Activated CD4-positive, alpha-beta T cell treated with anti-CD3 and anti-CD28 coated beads, Interleukin-2, amount 50 U/mL, for 16 hours (primary cell): ENCODE results near the gene PECR.

ENCODE experiments used
- DNase-seq: peaks from one replicate; pipeline ENCODE4 v3.0.0-alpha.2; 2020

Gene PECR

DNA sequence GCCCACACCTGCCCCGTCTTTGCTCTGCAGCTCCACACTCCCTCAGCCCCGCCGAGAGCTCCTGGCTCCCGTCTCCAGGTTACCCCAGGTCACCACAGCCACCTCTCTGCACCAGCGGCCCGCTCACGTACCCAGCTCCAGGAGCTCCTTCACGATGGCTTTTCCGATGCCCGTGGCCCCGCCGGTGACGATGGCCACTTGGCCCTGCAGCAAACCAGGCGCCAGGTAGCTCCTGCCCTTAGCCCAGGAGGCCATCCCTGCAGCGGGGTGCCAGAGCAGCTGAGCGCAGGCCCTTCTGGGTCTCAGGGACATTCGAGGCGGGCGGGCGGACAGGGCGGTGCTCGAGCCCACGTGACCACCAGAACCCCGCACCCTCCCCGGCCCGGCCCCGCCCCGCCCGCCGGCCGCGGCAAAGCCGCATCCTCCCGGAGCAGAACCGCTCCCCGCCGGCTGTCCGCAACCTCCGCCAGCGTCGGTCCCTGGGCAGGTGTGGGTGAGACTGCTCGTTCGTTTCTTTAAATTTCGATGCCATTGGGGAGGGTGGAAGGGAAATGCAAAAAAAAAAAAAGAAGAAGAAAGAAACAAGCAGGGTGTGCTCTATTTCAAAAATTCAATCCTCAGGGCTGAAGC is at the start of gene PECR, which contains the start of gene TMEM169:
Gene PECR (minus strand): TSS at position 323 of the 630 bp plus-strand sequence. CDS start 68 bp downstream, at position 255.
Gene TMEM169 (plus strand): TSS at position 433 of the 630 bp plus-strand sequence. CDS start 14,045 bp downstream, outside the sequence.
- peak; percentile 77 for DNase-seq

DNA sequence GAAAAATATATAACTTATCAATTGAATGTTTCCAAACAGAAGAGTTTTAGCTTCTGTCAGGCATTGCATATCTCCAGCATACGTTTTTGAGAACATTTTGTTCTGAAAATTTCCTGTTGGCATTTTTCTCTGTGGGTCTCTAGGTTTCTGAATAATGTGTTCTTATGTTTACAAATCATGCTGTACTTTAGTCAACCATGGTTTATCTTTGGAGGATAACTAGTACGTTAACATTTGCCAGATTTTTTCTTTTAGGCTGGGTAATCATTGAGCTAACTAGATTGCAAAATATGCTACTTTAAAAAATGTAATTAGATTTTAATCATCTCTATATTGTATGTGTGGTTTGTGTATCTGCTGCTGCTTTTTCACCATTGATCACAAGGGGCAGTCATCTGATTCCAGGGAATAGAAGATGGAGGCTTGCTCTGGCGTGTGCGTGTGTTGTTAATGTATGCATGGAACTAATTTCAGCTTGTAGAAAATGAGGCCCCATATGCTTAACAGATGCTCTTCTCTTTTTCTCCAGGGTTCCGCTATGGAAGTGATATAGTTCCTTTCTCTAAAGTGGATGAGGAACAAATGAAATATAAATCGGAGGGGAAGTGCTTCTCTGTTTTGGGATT is 48.9 kb upstream of the PECR start:
- no peak for DNase-seq

DNA sequence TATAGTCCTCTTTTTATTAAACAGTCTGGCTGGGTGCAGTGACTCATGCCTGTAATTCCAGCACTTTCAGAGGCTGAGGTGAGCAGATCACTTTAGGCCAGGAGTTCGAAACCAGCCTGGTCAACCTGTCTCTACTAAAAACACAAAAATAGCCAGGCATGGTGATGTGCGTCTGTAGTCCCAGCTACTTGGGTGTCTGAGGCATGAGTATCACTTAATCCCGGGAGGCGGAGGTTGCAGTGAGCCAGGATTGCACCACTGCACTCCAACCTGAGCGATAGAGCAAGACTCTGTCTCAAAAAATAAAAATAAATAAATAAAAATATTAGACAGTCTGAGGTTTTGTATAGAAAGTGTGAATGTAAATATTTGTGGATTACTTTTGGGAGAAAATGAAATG is 45.3 kb upstream of the PECR start:
- no peak for DNase-seq

DNA sequence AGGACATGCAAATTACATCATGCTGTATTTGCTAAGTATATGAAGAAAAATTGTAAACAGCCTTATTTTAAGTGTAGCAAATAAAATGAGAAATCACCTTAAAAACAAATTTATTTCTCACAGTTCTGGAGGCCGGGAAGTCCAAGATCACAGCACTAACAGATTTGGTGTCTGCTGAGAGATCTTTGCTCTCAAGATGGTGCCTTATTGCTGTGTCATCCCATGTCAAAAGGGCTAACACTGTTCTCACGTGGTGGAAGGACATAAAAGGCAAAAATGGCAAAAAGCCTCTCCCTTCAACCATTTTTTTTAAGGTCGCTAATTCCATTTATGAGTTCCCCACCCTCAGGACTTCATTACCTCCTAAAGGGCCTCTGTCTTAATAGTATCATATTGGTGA is 39.6 kb upstream of the PECR start:
- no peak for DNase-seq

DNA sequence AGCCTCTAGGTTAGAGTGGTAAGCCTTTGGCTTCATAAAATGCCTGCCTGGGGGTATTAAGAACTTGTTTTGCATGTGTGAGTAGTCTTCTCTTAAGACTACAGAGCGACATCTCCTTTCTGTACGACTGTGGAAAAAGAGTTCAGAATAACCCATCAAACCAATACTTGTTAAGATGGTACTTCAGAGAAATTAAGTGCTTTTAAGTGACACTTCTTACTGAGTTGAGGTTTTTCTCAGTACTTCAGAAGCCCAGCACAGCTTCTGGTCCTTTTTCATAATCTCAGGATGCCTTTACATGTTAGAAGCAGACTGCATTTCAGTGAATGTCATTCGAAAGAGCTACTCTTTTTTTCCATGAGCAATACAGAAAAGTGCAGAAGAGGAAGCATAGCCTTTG is 38.4 kb upstream of the PECR start:
- peak; percentile 67 for DNase-seq

DNA sequence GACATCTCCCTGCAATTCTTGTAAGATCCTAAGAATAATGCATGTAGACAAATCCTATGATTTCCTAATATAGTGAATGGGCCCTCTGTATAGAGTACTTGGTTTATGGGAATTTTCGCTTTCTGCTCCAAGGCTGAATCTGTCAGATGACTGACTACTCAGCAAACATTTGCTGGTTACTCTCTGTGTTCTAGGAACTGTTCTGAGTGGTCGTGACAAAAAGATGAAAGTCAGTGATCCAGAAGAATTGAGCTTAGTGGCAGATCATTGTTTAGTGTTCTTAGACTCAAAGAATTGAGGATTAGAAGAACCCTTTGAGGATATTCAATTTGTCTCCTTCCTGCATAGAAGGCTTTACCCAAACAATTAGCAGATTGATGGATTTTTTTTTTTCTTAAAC is 37.5 kb upstream of the PECR start:
- no peak for DNase-seq

DNA sequence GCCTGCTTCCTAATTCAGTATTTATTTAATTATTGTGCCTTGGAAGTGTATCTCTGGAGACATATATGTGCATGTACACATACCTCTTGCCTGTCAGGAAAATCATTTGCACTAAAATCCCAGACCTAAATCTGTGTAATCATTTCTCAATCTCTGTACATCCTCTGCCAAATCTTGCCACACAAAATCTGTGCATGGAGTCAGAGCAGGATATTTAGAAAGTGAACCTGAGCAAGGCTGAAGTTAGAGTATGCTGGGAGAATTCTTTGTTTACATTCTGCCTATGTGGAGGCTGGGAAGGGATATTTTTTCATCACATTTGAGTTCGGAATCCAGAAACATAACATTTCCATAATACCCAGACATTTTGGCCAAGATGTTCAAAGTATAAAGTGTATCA is 36.9 kb upstream of the PECR start:
- no peak for DNase-seq

DNA sequence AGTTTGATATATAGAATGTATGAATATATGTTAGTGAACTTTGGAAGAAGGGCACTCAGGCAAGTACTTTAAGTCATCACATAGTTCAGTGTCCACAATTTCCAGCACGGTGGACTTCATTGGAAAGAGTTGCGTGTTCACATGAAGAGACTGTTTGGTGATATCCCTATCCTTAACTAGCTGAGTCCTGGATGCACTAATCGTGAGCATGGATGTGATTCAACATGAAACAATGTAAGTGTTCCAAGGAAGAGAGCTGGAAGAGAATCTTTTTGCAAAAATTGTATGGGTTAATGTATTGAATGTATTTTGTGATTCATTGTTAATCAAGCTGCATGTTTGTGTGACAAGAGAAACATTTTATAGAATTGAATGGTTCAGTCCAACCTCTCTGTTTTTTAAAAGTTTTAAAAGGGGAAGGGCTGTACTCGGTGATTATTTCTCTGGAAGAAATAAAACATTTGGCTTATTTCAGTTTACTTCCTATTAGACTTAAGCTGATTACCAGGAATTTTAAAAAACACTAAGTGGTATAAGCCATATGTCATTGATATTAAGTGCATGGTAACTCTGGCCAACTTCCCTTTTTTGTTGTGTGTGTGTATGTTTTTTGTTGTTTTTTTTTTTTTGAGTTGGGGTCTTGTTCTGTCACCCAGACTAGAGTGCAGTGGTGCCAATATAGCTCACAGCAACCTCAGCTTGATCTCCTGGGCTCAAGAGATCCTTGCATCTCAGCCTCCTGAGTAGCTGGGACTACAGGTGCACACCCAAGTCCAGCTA is 36.1 kb upstream of the PECR start:
- no peak for DNase-seq

DNA sequence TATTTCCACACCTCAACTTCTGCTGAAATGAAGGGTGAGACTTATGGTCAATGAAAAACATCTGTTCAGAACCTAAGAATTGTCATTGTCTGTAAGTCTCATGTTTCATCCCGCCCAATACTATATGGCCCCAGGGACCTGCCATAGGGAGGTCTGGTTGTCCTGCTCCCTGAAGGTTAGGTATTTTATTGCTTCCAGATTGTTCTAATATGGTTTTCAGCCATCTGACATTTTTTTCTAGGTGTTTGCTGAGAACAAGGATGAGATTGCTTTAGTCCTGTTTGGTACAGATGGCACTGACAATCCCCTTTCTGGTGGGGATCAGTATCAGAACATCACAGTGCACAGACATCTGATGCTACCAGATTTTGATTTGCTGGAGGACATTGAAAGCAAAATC is 34.8 kb upstream of the PECR start:
- no peak for DNase-seq

DNA sequence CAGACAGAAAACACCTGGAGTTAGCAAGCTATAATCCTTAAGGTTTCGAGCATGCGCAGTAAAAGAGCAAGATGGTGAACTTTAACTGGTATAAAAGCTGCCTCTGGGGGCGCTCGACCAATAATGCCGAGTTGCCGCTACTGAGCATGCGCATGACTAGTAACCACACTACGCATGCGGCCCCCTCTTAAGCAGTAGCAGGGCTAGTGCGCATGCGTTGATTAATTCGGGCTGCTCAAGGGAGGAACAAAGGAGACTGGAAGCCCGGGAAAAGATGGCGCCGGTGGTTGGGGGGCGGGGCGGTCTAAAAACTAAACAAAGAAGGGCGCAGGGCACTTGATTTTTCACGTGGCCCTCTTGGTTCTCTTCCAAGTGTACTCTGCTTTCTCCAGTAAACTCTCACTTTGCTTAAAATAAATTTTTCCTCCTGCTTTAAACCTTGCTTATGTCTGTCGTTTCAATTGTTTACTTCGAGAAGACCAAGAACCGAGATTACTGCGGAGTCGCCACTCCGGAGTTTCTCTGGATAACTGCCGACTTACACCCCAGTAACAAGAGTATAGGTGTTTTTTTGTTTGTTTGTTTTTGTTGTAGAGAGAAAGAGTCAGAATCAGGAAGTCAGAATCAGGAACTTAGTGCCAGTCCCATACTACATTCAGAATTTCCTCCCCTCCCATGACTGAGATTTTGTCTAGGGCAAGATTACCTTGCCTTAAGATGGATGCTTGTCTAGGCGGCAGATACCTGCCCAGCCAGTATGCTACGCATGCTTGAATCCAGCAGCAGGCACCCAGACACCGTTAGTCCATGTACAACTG is 33.3 kb upstream of the PECR start:
- DNase-seq: peak; percentile 98

DNA sequence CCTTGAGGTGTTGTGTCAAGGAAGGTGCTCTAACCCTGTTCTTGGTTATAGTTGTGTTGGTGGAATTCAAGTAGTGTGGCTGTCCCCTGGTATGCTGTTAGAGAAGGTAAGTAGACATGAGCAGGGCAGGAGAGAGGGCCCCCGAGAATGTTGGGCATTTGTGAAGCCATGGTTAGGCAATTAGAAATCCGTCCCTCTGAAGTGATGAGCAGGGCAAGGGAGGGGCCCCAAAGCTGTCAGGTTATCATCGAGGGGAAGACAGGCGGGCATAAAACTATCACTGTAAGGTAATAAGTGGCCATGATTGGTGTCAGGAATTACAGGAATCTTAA is 32.7 kb upstream of the PECR start:
- DNase-seq: no peak

DNA sequence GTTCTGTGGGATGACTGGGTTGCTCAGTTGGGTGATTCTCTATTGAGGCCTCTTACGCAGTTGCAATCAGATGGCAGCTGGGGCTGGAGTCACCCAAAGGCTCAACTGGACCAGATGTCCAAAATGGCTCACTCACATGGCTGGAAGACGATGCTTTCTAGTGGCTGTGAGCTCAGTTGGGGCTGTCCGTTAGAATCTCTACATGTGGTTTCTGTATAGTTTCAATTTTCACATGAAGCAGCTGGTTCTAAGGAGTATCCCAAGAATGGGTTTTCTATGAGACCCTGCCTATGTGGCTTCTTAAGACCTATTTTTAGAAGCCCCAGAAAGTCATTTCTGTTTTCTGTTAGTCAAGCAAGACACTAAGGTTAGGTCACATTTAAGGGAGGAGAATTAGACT is 32.0 kb upstream of the PECR start:
- peak; percentile 45 for DNase-seq

DNA sequence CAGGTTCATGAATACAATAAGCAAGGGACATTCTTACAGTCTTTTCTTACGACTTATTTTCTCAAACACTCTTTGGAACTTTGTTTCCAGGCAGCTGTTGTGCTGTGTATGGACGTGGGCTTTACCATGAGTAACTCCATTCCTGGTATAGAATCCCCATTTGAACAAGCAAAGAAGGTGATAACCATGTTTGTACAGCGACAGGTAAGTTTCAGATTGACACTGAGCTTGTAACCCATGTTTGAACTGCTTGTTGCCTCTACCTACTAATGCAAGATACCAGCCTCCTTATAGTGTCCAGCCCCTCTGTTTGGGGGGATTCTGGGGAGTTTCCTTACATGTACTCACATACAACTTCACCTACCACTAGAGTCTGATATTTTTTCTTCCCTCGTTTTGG is 31.3 kb upstream of the PECR start:
- DNase-seq: no peak

DNA sequence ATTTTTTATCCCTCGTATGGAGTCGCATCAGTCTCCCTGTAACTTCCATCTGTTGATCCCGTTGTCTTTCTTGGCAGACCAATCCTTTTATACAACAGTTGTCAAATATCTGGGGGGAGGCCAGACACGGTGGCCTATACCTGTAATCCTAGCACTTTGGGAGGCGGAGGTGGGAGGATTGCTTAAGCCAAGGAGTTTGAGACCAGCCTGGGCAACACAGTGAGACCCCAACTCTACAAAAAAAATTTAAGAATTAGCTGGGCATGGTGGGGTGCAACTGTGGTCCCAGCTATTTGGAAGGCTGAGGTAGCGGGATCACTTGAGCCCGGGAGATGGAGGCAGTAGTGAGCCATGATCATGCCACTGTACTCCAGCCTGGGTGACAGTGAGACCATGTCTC is 29.5 kb upstream of the PECR start:
- no peak for DNase-seq

DNA sequence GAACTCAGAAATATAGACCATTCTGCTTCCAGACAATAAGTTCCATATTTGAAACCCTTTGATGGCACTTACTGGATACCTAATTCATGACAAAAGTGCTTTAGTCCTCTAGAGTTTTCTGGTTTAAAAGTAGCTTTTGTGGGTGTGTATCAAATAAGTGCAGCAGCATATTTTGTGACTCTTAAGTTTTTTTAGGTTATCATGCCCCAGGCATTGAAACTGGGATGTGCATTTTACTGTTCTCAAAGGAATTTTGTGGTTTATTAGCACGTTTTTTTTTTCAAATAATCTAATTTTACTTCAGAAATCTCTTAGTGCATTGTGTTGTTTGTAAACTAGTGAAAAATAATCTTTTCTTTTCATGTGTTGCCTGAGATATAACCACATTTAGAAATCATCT is 29.0 kb upstream of the PECR start:
- DNase-seq: no peak

DNA sequence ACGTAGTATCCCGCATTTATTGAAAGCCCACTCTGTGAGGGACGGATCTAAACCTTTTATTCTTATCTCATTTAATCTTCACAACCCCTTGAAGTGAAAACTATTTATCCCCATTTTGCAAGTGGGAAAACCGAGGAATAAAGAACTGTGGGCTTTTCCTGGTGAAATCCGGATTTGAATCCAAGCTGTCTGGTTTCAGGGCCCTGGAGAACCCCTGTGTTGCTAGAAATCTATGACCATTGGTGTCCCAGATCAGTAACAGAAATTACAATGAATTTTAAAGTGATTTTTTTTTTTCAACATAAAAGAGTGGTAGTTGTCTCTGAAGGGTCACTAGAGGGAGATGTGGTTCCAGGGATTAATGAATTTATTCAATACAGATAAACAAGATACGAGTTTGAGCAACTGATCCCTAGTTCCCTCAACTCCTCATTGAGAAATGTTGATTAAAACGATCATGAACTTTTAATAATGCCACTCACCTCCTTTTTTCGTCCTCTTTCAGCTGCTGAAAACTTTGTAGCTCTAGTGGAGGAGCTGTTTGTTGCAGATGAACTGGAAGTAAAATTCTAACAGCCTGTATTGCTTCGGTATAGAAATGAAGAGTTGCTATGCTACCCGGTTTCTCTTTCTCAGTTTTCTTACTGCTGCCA is 28.5 kb upstream of the PECR start:
- peak; percentile 46 for DNase-seq

DNA sequence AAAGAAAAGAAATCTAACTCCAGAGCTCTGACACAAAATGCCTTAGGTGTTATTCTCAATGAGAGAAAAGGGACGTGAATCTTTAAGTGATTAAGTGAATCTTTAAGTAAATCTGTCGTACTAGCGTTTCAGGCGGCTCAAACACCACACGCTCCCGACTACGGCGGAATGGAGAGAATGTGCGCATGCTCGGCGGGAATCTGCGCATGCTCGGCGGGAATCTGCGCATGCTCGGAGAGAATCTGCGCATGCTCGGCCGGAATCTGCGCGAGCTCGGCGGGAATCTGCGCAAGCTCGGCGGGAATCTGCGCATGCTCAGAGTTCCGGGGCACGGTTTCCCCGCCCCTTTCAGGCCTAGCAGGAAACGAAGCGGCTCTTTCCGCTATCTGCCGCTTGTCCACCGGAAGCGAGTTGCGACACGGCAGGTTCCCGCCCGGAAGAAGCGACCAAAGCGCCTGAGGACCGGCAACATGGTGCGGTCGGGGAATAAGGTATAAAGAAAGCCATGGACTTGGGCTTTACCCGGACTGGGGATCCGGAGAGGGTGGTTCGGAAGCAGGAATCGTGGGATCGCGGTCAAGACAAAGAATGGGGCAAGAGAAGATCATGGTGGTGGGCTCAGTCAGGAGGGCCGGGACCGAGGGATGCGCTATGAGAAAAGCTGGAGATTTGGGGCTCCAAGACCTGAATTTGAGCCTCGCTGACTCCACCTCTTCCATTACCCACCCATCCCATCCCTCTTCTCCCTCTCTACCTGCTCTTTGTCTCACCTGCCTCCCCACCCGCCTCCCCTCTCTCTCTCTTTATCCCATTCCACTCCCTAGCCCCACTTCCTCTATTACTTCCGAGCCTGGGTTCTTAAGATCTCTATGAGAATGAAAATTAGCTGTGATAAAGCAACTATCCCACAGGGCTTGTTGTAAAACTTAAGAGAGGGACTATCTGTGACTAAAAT is 27.6 kb upstream of the PECR start, which contains the start of gene XRCC5:
Gene XRCC5 (plus strand): TSS at position 382 of the 955 bp plus-strand sequence. CDS start 89 bp downstream, at position 471.
- DNase-seq: peak; percentile 98

DNA sequence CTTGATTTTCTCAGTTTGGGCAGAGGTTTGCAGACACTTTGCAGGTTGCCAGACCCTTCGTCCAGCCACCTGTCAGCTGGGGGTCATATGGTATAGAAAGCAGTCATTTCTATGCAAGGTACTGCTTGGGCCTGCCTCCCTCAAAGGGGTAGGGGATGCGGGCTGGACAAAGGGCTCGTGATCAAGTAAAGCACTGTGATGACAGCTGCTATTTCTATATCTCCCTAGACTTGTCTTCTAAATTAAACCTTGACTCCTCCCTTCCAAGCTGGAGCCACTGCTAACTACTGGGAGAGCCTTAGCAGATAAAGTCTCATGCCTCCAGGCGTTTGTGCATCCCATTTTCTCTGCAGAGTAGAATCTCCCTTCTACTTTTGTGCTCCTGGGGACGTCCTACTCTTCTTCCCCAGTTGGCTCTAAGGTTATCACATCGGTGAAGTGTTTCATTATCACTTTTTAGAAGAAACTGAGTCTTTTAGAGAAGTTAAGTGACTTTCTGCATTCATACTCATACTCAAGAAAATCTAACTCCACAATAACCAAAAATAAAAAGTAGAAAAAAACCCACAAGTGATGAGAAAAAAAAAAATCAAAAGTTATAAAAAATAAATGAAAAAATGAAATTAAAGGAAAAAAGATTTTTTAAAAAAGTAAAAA is 26.8 kb upstream of the PECR start:
- DNase-seq: no peak

DNA sequence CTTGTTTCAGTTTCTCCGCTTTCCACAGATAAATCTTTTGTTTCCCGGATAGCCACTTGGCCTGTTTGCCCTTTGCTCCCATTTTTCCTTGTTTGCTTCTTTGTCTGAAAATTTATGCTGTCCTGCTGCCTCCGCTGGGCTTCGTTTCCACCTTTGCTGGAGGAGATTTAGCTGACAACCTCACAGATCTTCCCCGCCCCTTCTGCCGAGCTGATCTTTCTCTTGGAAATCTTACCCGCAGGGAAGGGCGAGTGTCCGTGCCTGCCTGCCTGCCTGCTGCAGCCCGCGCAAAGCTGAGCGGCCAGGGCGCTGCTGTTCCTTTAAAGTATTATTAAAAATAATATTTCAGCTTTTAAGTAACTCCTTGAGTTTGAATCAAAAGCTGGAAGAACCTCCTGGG is 26.2 kb upstream of the PECR start:
- DNase-seq: no peak

DNA sequence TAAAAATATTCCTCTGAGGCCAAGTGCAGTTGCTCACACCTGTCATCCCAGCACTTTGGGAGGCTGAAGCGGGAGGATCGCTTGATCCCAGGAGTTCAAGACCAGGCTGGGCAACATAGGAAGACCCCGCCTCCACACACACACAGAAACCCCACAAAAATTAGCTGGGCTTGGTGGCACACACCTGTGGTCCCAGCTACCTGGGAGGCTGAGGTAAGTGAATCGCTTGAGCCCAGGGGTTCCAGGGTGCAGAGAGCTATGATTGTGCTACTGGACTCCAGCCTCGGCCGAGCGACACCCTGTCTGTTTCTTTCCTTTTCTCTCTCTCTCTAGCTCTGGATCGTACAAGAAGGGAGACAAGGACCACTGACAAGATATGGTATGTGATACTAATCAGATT is 25.7 kb upstream of the PECR start:
- DNase-seq: no peak

DNA sequence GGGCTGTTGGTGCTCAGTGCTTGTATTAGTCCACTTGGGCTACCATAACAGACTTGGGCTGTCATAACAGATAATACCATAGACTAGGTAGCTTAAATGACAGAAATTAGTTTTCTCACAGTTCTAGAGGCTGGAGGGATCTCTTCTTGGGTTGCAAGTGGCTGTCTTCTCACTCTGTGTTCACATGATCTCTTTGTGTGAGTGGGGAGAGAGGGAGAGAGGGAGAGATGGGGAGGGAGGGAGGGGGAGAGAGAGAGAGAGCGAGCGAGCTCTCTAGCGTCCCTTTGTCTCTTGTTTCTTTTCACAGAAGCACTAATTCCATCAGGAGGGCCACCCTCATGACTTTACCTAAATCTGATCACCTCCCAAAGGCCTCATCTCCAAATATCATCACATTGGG is 23.1 kb upstream of the PECR start:
- DNase-seq: no peak
